Colonic mucosa (tissue), 4 donors: Measurements from ENCODE around the gene TPRG1L. TPM values are rescaled to one million over a fixed set of nuclear protein-coding genes. Genes with fewer than 3 reads are reported as not detected.
A peak's percentile ranks its signal among the peaks of the same experiment; 100 is the strongest.

Experiments
- DNase-seq: peaks from one replicate; pipeline ENCODE4 v3.0.0-alpha.2; 2020
- H3K27ac ChIP-seq: fragments of 200-600 bp; one replicate; pipeline ENCODE4 v1.8.0; 2021
- H3K27me3 ChIP-seq: fragments of 200-600 bp; one replicate; pipeline ENCODE4 v1.8.0; 2021
- H3K36me3 ChIP-seq: fragments of 200-600 bp; one replicate; pipeline ENCODE4 v1.8.0; 2021
- H3K4me1 ChIP-seq: fragments of 200-600 bp; one replicate; pipeline ENCODE4 v1.8.0; 2021; ENCODE audit warnings: mild to moderate bottlenecking
- H3K4me3 ChIP-seq: fragments of 200-600 bp; one replicate; pipeline ENCODE4 v1.8.0; 2021
- H3K9ac ChIP-seq, 2 donors: one replicate each; pipeline ENCODE4 v1.7.0; 2013; ENCODE audit warnings: control low read depth in 2 of 2, low read depth in 2 of 2, low read length in 2 of 2
- H3K9me3 ChIP-seq: fragments of 200-600 bp; one replicate; pipeline ENCODE4 v1.8.0; 2021
- CTCF ChIP-seq: fragments of 200-600 bp; IDR thresholded peaks from one replicate; pipeline ENCODE4 v1.8.0; 2022; ENCODE audit warnings: antibody characterized with exemption, mild to moderate bottlenecking
- intact Hi-C: fragments of 100-400 bp; cut with DNase I; formaldehyde crosslinking; loops from one replicate; pipeline ENCODE4 v1.14.1; 2022
- total RNA-seq, 2 donors: library from RNA; stranded (reverse); fragmentation: NEBNext Ultra II Directional in 1 of 2; extraction: Animal tissue kit (Norgen Biotek cat#: 25700) in 1 of 2; gene quantifications; one replicate each; pipeline ENCODE4 v1.2.1, GENCODE V29; 2021
- donor health status: healthy.
- donor health status: DM: no; HTN: no; CAD: no.
- donor health status: DM: no; HTN: no; CAD: no.

The TPRG1L gene
- total RNA-seq, 2 donors from 2014 or later, result 63.0 to 81.5 TPM

GRCh38 chr1:3645247-3645646 lies 20.4 kb downstream of the TPRG1L start:
- H3K9ac ChIP-seq, result no peak overlapping the region
- H3K4me1 ChIP-seq, result no peaks in the 10 kb centered on the region
- H3K27ac ChIP-seq, result no peak overlapping the region
- H3K36me3 ChIP-seq, result no peaks in the 10 kb centered on the region
- DNase-seq, result no peak
- intact Hi-C loops, result no loop called here
- no peaks in the 10 kb centered on the region for H3K27me3 ChIP-seq
- no peak overlapping the region for H3K4me3 ChIP-seq
- TF ChIP-seq CTCF, result no peak
- H3K9me3 ChIP-seq, result no peaks in the 10 kb centered on the region

- Histone ChIP-seq H3K27me3 (peaks cover 5% of the 10 kb centered on the region), H3K4me3 (no peak overlapping the region), H3K27ac (no peak overlapping the region), H3K36me3 (no peaks in the 10 kb centered on the region), H3K4me1 (peaks cover 3% of the 10 kb centered on the region), H3K9ac (no peak overlapping the region), H3K9me3 (no peaks in the 10 kb centered on the region)
- no peak for DNase-seq
- TF ChIP-seq CTCF, result no peak
- intact Hi-C loops, result no loop called here
Observed at GRCh38 chr1:3645666-3646355, 21.0 kb downstream of the TPRG1L start.

GRCh38 chr1:3646596-3646995 lies 21.8 kb downstream of the TPRG1L start:
- H3K9ac ChIP-seq, result no peak overlapping the region
- H3K36me3 ChIP-seq, result no peaks in the 10 kb centered on the region
- no peak for DNase-seq
- no peak overlapping the region for H3K27ac ChIP-seq
- no peak overlapping the region for H3K4me3 ChIP-seq
- H3K27me3 ChIP-seq, result peaks cover 13% of the 10 kb centered on the region
- no peak for TF ChIP-seq CTCF
- peaks cover 4% of the 10 kb centered on the region for H3K4me1 ChIP-seq
- H3K9me3 ChIP-seq, result no peaks in the 10 kb centered on the region
- intact Hi-C loops, result no loop called here

GRCh38 chr1:3649342-3650247 lies 24.8 kb downstream of the TPRG1L start, which contains the start of gene WRAP73:
Gene WRAP73, minus strand, starts transcription at chr1:3650103. Its CDS starts 104 bp downstream, at chr1:3649999.
- Histone ChIP-seq H3K4me3 (peak within 1 kb of the TSS; percentile 75), H3K9ac (peak within 1 kb of the TSS; percentile 66 to 91), H3K27me3 (peaks cover 43% of the 10 kb centered on the region), H3K36me3 (no peaks in the 10 kb centered on the region), H3K9me3 (no peaks in the 10 kb centered on the region), H3K27ac (no peak within 1 kb of the TSS), H3K4me1 (peaks cover 4% of the 10 kb centered on the region)
- intact Hi-C loops, result no loop called here
- TF ChIP-seq CTCF, result no peak
- peak; percentile 88 for DNase-seq

- Histone ChIP-seq H3K9me3 (no peaks in the 10 kb centered on the region), H3K4me3 (no peak overlapping the region), H3K4me1 (peaks cover 4% of the 10 kb centered on the region), H3K36me3 (no peaks in the 10 kb centered on the region), H3K9ac (no peak overlapping the region), H3K27ac (no peak overlapping the region), H3K27me3 (peaks cover 49% of the 10 kb centered on the region)
- no peak for DNase-seq
- no peak for TF ChIP-seq CTCF
- intact Hi-C loops, result no loop called here
Observed at GRCh38 chr1:3650248-3651025, 25.6 kb downstream of the TPRG1L start.
